Stimulated activated CD4-positive, alpha-beta T cell treated with anti-CD3 and anti-CD28 coated beads, TNF-alpha, amount 100 ng/mL, for 1 hour (primary cell): ENCODE results near the gene HYDIN.

ENCODE experiments used
- DNase-seq, 3 donors: peaks; one replicate each; pipeline ENCODE4 v3.0.0-alpha.2; 2020; ENCODE audit warnings: low read depth in 3 of 3, low spot score in 1 of 3

HYDIN gene

GRCh38 chr16:71230122-71230845 is at the start of gene HYDIN:
Gene HYDIN (minus strand): TSS chr16:71230722. CDS start chr16:71186895, 43,827 bp downstream.
- no peak for DNase-seq

- DNase-seq: no peak
These were observed 46.2 kb upstream of the HYDIN start for GRCh38 chr16:71276589-71277334.

GRCh38 chr16:71273384-71273783 is 42.9 kb upstream of the HYDIN start:
- DNase-seq: no peak

GRCh38 chr16:71264299-71264698 is 33.8 kb upstream of the HYDIN start:
- no peak for DNase-seq

- DNase-seq: no peak
These were observed 33.1 kb upstream of the HYDIN start for GRCh38 chr16:71263582-71263981.

DNA sequence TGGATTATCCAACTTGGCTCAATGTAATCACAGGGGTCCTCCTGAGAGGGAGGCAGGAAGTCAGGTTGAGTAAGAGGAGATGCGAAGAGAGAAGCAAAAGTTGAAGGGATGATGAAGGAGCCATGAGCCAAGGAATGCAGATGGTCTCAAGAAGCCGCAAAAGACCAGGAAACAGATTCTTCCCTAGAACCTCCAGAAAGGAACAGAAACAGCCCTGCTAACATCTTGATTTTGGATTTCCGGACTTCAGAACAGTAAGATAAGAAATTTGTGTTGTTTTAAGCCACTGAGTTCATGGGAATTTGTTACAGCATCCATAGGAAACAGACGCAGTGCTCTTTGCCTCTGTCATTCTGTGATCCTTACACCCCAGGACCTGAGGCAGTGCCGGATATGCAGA is 31.9 kb upstream of the HYDIN start:
- no peak for DNase-seq

DNA sequence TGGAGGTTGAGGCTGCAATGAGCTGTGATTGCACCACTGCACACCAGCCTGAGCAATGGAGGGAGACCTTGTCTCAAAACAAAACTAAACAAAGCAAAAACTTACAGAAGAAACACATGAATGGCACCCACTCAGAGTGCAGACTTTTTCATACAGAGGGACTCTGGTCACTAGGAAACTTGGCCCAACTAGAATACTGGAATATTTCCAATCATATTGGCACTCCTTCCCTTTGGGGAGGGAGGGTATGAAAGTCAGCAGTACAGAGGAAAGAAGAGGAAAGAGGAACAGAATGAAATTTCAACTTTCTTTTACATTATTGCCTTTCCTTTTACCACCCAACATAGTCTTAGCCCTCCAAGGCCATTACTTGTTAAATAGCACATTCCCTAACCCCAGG is 30.5 kb upstream of the HYDIN start:
- no peak for DNase-seq

DNA sequence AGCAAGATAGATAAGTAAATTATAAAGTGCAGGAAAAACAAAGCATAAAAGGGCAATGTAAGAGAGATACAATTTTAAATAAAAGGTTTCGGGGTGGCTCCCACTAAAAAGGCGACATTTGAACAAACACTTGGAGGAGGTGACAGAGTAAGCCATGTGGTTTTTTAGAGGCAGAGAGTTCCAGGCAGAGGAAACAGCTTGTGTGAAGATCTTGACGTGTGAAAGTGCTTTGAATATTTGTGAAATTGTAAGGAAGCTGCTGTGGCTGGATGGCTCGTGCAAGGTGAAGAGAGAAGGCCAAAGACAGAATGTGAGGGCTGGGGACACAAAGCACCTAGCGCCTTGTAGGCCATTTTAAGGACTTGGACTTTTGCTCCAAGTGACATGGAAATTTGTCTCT is 28.6 kb upstream of the HYDIN start:
- no peak for DNase-seq

DNA sequence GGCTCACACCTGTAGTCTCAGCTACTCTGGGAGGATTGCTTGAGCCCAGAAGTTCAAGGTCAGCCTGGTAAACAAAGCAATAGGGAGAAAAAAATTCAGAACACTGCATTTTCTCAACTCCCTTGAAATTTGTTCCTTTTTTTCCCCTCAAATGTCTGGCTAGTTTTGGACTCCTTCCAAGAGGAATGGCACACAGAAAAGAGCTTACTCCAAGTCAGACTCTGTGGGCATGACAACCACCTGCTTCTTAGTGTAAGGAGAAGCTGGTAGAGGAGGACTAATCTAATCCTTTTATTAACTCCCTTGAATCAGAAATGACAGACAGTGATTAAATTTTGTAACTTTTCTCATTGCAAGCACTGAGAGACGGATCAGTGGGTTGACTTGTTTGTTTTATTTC is 27.9 kb upstream of the HYDIN start:
- no peak for DNase-seq

DNA sequence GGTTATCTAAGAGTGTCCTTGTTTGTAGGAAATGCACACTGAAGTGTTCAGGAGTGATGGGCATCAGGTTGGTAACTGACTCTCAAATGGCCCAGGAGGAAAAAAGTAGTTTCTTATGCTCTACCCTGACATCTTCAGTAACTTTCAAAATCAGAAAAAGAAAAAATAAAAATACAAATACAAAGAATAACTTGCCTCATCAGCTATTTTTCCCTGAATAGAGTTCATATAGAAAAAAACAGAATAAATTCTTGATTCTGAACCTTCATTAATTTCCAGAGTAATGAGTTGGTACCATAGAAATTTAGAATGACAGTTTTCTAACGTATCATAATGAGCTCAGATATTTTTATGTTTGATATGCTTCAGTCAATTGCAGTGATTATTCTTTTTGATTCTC is 27.2 kb upstream of the HYDIN start:
- no peak for DNase-seq

DNA sequence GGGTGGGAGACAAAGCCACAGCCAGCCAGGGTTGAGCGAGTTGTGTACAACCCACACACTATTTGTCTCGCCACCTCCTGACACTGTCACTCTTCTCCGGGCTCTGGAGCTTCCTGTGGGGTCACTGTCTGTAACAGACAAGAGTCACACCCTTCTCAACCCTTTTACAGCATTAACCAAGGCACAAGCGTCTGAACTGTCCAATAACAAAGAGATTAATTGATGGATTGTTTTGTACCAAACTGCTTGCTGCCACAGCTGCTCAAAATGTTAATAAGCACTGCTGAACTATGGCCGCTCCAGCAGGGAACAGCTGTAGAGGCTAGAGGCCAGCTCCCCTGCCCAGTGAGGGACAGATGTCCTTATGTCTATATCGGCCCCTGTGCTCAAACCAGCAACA is 25.2 kb upstream of the HYDIN start:
- DNase-seq: no peak

DNA sequence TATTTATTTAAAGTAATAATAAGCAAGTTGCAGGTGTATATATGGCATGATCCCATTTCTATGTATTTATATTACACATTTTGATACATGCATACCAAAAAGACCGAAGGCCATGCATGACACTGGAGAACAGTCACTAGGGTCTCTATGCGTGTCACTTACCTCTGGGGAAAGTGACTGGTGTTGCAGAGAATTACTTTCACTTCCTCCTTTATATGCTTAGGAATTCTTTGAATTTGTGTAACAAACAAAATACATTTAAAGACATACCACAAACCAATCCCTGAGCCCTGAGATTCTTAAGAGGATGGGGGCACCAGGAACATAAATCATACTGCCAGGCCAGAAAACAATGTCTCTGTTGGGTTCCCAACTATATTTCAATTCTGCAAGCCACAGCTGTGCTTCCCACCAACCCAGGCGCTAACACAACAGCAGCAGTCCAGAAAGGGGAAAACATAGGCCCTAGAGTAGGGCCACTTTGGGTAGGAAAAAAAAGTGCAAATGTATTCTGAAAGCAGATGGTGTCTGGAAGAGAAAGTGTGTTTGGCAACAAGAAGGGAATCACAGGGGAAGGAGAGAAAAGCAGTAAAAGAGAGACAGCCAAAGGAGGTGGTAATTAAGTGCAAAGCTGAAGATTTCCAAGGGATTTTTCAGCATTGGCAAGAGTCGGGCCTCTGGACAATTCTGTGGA is 24.5 kb upstream of the HYDIN start:
- no peak for DNase-seq

- no peak for DNase-seq
These were observed 20.1 kb upstream of the HYDIN start for GRCh38 chr16:71250461-71251235.

DNA sequence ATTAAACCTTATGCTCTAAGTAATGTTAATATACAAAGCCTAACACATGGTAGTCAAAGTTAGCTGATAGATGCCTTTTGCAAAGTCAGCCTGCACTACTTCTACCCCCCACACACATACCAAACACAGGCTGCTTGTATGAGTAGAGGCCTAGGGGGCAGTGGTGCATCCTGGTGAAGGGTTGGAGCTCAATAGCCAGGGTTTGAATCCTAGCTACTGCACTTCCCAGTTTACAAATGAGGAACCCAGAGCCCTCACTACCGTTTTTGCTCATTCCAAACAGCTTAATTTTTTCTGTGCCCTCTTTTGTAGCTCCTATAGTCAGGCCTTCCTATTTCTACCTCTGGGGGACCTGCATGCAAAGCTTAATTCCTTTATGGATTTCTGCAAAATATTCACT is 18.9 kb upstream of the HYDIN start:
- no peak for DNase-seq

DNA sequence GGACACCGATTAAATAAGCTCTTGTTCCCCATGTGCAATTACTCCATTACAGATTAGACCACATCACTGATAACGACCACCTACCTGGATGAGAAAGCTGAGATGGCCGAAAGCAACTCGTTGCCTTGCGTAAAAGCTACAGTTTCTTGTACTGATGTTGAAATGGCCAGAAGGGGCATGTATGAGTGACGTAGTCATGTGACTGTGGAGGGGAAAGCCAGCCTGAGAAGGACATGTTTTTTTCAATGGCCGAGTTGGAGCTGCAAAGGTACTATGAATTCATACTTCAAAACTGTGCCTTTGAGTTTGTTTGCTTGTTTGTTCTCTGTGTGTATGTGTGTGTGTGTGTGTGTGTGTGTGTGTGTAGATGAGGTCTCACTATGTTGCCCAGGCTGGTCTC is 17.0 kb upstream of the HYDIN start:
- no peak for DNase-seq

DNA sequence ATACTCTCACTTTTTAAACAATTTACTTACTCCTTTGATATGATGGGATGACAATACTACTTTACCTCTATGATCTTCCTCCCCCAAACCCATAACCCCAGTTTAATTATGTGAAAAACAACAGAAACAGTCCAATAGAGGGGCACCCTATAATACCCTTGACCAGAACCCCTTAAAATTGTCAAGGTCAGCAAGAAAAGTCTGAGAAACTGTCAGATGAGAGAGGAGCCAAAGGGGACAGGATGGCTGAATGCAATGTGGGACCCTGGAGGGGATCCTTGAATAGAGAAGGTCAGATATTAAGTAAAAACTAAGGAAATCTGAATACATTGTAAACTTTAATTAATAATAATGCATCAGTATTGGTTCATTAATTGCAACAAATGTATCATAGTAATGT is 15.8 kb upstream of the HYDIN start:
- no peak for DNase-seq

- DNase-seq: no peak
These were observed 14.0 kb upstream of the HYDIN start for GRCh38 chr16:71244521-71244920.

- DNase-seq: no peak
These were observed 12.1 kb upstream of the HYDIN start for GRCh38 chr16:71242601-71243000.

DNA sequence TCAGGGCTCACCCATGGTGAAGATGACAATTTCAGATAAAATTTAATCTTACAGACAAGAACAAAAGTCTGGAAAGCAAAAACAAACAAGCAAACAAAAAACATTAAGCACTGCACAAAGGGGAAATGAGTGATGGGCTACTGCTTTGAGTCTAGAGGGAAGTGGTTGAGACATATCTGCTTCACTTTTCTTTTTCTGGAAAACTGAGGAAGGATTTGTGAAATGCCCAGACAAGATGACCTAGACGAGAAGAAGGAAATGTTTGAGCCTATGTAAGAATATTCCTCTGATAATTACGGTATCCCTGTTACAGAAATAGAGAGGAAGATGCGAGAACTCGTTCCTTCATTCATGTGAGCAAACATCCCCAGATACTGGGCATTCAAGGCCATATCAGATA is 11.5 kb upstream of the HYDIN start:
- DNase-seq: no peak

DNA sequence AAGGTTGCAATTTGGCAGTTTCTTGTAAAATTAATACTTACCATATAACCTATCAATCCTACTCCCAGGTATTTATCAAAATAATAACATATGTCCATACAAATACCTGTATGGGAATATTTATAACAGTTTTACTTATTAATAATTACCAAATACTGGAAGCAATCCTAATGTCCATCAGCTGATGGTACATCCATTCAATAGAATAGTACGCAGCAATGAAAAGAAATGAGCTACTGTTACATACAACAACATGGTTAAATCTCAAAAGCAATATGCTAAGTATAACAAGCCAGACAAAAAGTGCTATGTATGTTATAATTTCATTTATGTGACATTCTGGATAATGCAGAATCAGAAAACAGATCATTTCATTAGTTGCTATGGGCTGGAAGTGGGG is 1.2 kb downstream of the HYDIN start:
- DNase-seq: no peak
